ENCODE data around the gene ABHD12.

The ABHD12 gene

DNA sequence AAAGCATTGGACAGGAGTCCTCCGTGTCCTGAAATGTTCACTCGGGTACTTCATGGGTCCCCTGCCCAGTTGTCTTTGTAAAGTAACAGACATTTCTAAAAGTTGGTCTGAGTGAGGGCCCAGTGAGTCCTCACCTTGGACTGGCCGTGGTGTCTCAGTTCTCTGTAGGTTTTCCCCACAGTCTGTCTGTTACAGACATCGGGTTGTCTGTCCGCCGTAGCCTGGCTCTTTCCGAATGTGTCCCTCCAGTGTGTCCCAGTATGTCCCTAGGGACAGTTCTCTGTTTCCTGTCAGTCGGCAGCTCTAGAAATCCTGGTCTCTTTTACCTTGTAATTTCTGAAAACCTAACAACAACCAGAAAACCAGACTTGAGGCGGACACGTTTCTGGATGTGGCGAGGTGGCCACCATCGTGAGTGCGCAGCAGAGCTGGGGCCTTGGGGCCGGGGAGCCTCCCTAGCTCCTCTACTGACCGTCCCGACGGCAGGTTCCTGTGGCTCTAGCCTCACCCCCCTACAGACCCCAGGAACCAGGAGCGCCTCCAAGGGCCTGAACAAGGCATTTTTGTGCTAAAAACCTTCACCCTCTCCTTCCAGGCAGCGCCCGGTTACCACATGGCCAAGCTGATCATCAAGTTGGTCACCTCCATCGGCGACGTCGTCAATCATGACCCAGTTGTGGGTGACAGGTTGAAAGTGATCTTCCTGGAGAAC, 100.6 kb downstream of the ABHD12 start:
- H4K20me1 ChIP-seq (ENCODE audit: insufficient read depth, low read length) = peaks cover 9% of the 10 kb centered on the region
- TF ChIP-seq EZH2 (IDR thresholded peaks at IDR 0.05; ENCODE audit: borderline replicate concordance, low read depth, low read length, severe bottlenecking) = no peak
- TF ChIP-seq, protein P1, sequence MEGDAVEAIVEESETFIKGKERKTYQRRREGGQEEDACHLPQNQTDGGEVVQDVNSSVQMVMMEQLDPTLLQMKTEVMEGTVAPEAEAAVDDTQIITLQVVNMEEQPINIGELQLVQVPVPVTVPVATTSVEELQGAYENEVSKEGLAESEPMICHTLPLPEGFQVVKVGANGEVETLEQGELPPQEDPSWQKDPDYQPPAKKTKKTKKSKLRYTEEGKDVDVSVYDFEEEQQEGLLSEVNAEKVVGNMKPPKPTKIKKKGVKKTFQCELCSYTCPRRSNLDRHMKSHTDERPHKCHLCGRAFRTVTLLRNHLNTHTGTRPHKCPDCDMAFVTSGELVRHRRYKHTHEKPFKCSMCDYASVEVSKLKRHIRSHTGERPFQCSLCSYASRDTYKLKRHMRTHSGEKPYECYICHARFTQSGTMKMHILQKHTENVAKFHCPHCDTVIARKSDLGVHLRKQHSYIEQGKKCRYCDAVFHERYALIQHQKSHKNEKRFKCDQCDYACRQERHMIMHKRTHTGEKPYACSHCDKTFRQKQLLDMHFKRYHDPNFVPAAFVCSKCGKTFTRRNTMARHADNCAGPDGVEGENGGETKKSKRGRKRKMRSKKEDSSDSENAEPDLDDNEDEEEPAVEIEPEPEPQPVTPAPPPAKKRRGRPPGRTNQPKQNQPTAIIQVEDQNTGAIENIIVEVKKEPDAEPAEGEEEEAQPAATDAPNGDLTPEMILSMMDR (IDR thresholded peaks at IDR 0.05; ENCODE audit: borderline replicate concordance, extremely low read depth, low read length, poor library complexity, severe bottlenecking) = no peak
- H3K9me3 ChIP-seq (ENCODE audit: insufficient read depth, low read length, severe bottlenecking) = no peaks in the 10 kb centered on the region
- peaks cover 86% of the 10 kb centered on the region for H3K36me3 ChIP-seq (ENCODE audit: insufficient read depth, low read length)
- H3K79me2 ChIP-seq (ENCODE audit: insufficient read depth, low read length) = no peaks in the 10 kb centered on the region
- H3K4me1 ChIP-seq (ENCODE audit: insufficient read depth, low read length) = no peaks in the 10 kb centered on the region
- no peak overlapping the region for H3K4me3 ChIP-seq (ENCODE audit: low read depth in 1 of 2, low read length in 2 of 2)
- H3K27me3 ChIP-seq (ENCODE audit: insufficient read depth, low read length, poor library complexity) = no peaks in the 10 kb centered on the region
- DNase-seq (no peak), ATAC-seq (ENCODE audit: insufficient read depth, low read depth) (no peak)
- no peak overlapping the region for H3K4me2 ChIP-seq (ENCODE audit: insufficient read depth, low read length)
- no peak overlapping the region for H2AFZ ChIP-seq (ENCODE audit: low read depth, low read length)
- no peak overlapping the region for H3K9ac ChIP-seq (ENCODE audit: low read depth, low read length)
- no peak overlapping the region for H3K27ac ChIP-seq (ENCODE audit: low read length)

DNA sequence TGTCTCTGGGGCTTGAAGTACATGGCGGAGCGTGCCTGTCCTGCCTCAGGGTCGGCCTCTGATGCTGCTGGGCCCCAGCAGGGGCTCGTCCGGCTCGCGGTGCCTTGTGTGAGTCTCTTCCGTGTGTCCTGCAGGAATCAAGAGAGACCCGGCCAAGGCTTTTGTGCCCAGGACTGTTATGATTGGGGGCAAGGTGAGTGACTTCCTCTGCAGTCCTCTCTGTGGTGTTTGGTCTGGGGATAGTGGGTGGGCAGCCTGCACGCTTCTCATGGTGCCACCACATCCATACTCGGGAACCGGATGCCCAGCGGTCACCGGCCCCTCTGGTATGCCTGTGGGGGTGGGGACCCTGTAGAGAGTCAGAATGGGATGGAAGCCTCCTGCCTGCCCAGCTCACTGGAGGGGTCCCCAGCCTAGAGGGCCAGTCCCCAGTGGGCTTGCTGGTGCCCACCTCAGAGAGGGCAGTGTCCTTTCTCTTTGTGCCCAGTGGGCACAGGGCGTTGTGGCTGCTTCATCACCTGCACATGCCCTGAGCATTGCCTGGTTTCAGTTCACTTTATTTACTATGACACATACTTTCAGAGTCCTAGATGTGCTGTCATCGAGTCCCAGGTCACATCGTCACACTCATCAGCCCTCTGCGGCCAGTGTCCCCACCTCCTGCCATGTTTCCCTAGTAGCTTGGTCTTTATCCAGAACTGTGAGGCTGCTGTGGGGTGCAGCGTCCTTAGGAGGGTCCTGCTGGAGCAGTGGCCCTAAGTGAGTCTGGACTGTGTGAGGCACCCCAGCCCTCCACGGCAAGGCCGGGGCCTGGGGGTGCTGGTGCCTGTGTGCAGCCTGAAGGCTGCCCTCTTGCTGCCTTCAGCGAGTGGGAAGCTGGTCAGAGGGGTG, 102.1 kb downstream of the ABHD12 start:
- no peaks in the 10 kb centered on the region for H3K79me2 ChIP-seq (ENCODE audit: insufficient read depth, low read length)

DNA sequence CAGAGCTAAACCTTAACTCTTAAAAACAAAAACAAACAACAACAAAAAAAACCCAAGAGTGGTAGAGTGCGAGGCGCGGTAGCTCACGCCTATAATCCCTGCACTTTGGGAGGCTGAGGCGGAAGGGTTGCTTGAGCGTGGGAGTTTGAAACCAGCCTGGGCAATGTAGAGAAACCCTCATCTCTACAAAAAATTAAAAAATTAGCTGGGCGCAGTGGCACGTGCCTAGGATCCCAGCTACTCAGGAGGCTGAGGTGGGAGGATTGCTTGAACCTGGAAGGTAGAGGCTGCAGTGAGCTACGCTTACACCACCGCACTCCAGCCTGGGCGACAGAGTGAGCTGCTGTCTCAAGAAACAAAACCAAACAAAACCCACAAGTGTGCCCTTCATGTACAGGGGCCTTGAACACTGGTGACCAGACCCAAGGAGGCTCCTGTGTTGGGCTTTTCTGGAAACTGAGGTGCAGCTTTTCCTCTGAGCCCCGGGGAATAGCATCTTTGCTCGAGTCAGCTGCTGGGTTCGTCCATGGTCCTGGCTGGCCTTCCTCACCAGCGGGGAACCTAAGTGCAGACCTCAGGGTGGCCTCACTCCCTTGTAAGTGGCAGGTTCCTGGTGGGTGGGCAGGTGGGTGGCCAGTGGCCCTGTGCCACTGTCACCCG, 102.9 kb downstream of the ABHD12 start:
- DNase-seq = no peak
- H3K9me3 ChIP-seq (ENCODE audit: insufficient read depth, low read length, severe bottlenecking) = no peaks in the 10 kb centered on the region

More for the DNA sequence above, 102.1 kb downstream of the ABHD12 start:
- TF ChIP-seq, protein P1 (IDR thresholded peaks at IDR 0.05; ENCODE audit: borderline replicate concordance, extremely low read depth, low read length, poor library complexity, severe bottlenecking) = no peak
- TF ChIP-seq EZH2 (IDR thresholded peaks at IDR 0.05; ENCODE audit: borderline replicate concordance, low read depth, low read length, severe bottlenecking) = no peak
- peaks cover 9% of the 10 kb centered on the region for H4K20me1 ChIP-seq (ENCODE audit: insufficient read depth, low read length)
- no peaks in the 10 kb centered on the region for H3K4me1 ChIP-seq (ENCODE audit: insufficient read depth, low read length)
- no peaks in the 10 kb centered on the region for H3K27me3 ChIP-seq (ENCODE audit: insufficient read depth, low read length, poor library complexity)
- H2AFZ ChIP-seq (ENCODE audit: low read depth, low read length) = no peak overlapping the region
- no peak for ATAC-seq (ENCODE audit: insufficient read depth, low read depth)
- no peak overlapping the region for H3K27ac ChIP-seq (ENCODE audit: low read length)
- peaks cover 86% of the 10 kb centered on the region for H3K36me3 ChIP-seq (ENCODE audit: insufficient read depth, low read length)
- H3K9ac ChIP-seq (ENCODE audit: low read depth, low read length) = no peak overlapping the region
- no peaks in the 10 kb centered on the region for H3K9me3 ChIP-seq (ENCODE audit: insufficient read depth, low read length, severe bottlenecking)
- no peak overlapping the region for H3K4me3 ChIP-seq (ENCODE audit: low read depth in 1 of 2, low read length in 2 of 2)
- no peak for DNase-seq
- no peak overlapping the region for H3K4me2 ChIP-seq (ENCODE audit: insufficient read depth, low read length)

More for the DNA sequence above, 102.9 kb downstream of the ABHD12 start:
- H3K27me3 ChIP-seq (ENCODE audit: insufficient read depth, low read length, poor library complexity) = no peaks in the 10 kb centered on the region
- no peak overlapping the region for H2AFZ ChIP-seq (ENCODE audit: low read depth, low read length)
- H3K79me2 ChIP-seq (ENCODE audit: insufficient read depth, low read length) = no peaks in the 10 kb centered on the region
- no peak overlapping the region for H3K9ac ChIP-seq (ENCODE audit: low read depth, low read length)
- no peak for ATAC-seq (ENCODE audit: insufficient read depth, low read depth)
- H4K20me1 ChIP-seq (ENCODE audit: insufficient read depth, low read length) = peaks cover 9% of the 10 kb centered on the region
- no peaks in the 10 kb centered on the region for H3K4me1 ChIP-seq (ENCODE audit: insufficient read depth, low read length)
- H3K4me3 ChIP-seq (ENCODE audit: low read depth in 1 of 2, low read length in 2 of 2) = no peak overlapping the region
- H3K4me2 ChIP-seq (ENCODE audit: insufficient read depth, low read length) = no peak overlapping the region
- peaks cover 94% of the 10 kb centered on the region for H3K36me3 ChIP-seq (ENCODE audit: insufficient read depth, low read length)
- TF ChIP-seq EZH2 (IDR thresholded peaks at IDR 0.05; ENCODE audit: borderline replicate concordance, low read depth, low read length, severe bottlenecking) = no peak
- TF ChIP-seq, protein P1 (IDR thresholded peaks at IDR 0.05; ENCODE audit: borderline replicate concordance, extremely low read depth, low read length, poor library complexity, severe bottlenecking) = no peak
- no peak overlapping the region for H3K27ac ChIP-seq (ENCODE audit: low read length)

Data from DND-41 (cell line).